Measurements from ENCODE around the gene ARGLU1.
A peak's percentile ranks its signal among the peaks of the same experiment; 100 is the strongest.

Gene ARGLU1

GRCh38 chr13:106567474-106568298, at the start of gene ARGLU1:
Gene ARGLU1 (minus strand): TSS chr13:106568137. CDS start chr13:106567919, 218 bp downstream.
- in situ Hi-C loops (cut with MboI; ENCODE audit: low sequenced_read_pairs, unreplicated experiment) = no loop called here
- no peak for TF ChIP-seq CTCF (IDR thresholded peaks at IDR 0.05; ENCODE audit: borderline replicate concordance, control extremely low read depth, extremely low read depth, insufficient read depth, missing control alignments)
- peak; percentile 92 for DNase-seq (ENCODE audit: low spot score)

- in situ Hi-C loops (cut with MboI; ENCODE audit: low sequenced_read_pairs, unreplicated experiment) = no loop called here
- DNase-seq (ENCODE audit: low spot score) = no peak
- TF ChIP-seq CTCF (IDR thresholded peaks at IDR 0.05; ENCODE audit: borderline replicate concordance, control extremely low read depth, extremely low read depth, insufficient read depth, missing control alignments) = no peak
Measured at GRCh38 chr13:106617561-106617960, 49.6 kb upstream of the ARGLU1 start.

GRCh38 chr13:106616729-106617128, 48.8 kb upstream of the ARGLU1 start:
- in situ Hi-C loops (cut with MboI; ENCODE audit: low sequenced_read_pairs, unreplicated experiment) = no loop called here
- no peak for DNase-seq (ENCODE audit: low spot score)
- no peak for TF ChIP-seq CTCF (IDR thresholded peaks at IDR 0.05; ENCODE audit: borderline replicate concordance, control extremely low read depth, extremely low read depth, insufficient read depth, missing control alignments)

GRCh38 chr13:106614874-106615273, 46.9 kb upstream of the ARGLU1 start:
- no peak for TF ChIP-seq CTCF (IDR thresholded peaks at IDR 0.05; ENCODE audit: borderline replicate concordance, control extremely low read depth, extremely low read depth, insufficient read depth, missing control alignments)
- no peak for DNase-seq (ENCODE audit: low spot score)
- in situ Hi-C loops (cut with MboI; ENCODE audit: low sequenced_read_pairs, unreplicated experiment) = no loop called here

- TF ChIP-seq CTCF (IDR thresholded peaks at IDR 0.05; ENCODE audit: borderline replicate concordance, control extremely low read depth, extremely low read depth, insufficient read depth, missing control alignments) = no peak
- DNase-seq (ENCODE audit: low spot score) = no peak
- in situ Hi-C loops (cut with MboI; ENCODE audit: low sequenced_read_pairs, unreplicated experiment) = no loop called here
Measured at GRCh38 chr13:106612688-106613087, 44.8 kb upstream of the ARGLU1 start.

GRCh38 chr13:106610486-106610885, 42.5 kb upstream of the ARGLU1 start:
- no peak for DNase-seq (ENCODE audit: low spot score)
- no peak for TF ChIP-seq CTCF (IDR thresholded peaks at IDR 0.05; ENCODE audit: borderline replicate concordance, control extremely low read depth, extremely low read depth, insufficient read depth, missing control alignments)
- in situ Hi-C loops (cut with MboI; ENCODE audit: low sequenced_read_pairs, unreplicated experiment) = no loop called here
